Epidermal melanocyte (primary cell): ENCODE measurements around the gene CCSER1.

Source experiments
- DNase-seq: peaks from one replicate; pipeline ENCODE4 v3.0.0; 2011; ENCODE audit warnings: low spot score; ENCODE audit not compliant: insufficient read length

Gene CCSER1

GRCh38 chr4:90543419-90544170 lies 416.4 kb downstream of the CCSER1 start:
- no peak for DNase-seq

- DNase-seq = no peak
Measured at GRCh38 chr4:90544532-90545045, 417.4 kb downstream of the CCSER1 start.

- no peak for DNase-seq
Measured at GRCh38 chr4:90545380-90545779, 418.2 kb downstream of the CCSER1 start.

- no peak for DNase-seq
Measured at GRCh38 chr4:90546114-90546513, 418.9 kb downstream of the CCSER1 start.

GRCh38 chr4:90570615-90571014 lies 443.4 kb downstream of the CCSER1 start:
- DNase-seq = no peak

DNA sequence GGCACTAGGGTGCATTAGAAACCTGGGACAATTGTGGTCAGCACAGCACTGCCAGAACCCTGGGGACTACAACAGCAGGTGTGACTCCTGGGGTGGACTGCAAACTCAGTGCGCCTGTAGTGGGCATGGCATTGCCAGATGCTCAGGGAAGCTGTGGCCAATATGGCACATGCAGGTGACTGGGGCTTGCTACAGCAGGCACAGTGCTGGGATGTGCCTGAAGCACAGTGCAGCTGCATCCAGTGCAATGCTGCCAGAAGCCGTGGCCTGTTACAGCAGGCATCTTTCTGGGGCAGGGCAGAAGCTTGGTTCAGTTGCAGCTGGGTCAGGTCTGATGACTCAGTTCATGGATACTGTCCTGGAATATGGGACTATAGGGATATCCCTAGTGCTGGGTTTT lies 445.8 kb downstream of the CCSER1 start:
- DNase-seq = no peak

- DNase-seq = no peak
Measured at GRCh38 chr4:90575371-90575770, 448.2 kb downstream of the CCSER1 start.

DNA sequence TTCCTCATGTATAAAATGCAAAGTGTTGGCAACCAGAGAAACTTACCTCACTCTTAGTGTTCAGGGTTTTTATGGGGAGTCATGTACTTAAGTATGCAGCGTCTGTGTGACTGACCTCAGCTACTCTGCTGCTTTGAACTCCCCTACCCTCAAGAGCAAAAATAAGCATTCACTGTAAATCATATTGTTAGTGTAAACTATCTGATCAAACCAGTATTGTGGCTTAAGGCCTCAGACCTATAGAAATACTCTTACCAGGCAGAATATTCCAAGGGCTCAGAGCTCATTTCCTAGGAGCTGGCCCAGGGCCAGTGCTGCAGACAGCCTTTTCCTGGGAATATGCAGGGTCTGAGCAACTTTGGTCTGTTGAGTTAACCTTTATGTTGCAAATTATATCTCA lies 453.1 kb downstream of the CCSER1 start:
- no peak for DNase-seq

- DNase-seq = no peak
Measured at GRCh38 chr4:90582087-90582486, 454.9 kb downstream of the CCSER1 start.

DNA sequence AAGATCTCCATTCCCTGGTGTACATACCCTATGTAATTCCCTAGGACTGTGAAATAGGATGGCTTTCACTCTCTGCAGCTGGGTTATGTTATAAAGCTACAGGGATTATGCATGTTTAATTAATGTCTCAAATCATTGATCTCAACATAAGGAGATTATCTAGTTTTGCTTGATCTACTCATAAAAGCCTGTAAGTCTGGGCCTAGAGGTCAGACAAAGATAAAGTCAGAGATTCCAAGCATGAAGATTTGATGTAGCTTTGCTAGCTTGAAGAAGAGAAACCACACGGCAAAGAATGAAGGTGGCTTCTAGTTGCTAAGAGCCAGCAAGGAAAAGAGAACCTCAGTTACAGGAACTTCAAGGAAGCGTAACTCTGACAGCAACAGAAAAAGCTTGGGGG lies 456.9 kb downstream of the CCSER1 start:
- DNase-seq = no peak

GRCh38 chr4:90585961-90586360 lies 458.8 kb downstream of the CCSER1 start:
- no peak for DNase-seq

GRCh38 chr4:90586799-90587198 lies 459.6 kb downstream of the CCSER1 start:
- DNase-seq = no peak

DNA sequence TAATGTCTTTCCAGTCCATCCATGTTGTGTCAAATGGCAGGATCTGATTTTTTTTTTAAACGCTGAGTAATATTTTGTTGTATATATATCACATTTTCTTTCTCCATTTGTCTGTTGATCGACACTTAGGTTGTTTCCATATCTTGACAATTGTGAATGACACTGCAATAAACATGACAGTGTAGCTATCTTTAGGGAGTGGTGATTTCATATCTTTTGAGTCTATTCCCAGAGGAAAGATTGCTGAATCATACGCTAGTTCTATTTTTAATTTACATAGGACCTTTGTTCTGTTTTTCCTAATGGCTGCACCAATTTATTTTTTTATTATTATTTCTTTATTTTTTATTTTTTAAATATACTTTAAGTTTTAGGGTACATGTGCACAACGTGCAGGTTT lies 470.7 kb downstream of the CCSER1 start:
- DNase-seq = no peak

GRCh38 chr4:90598741-90599140 lies 471.5 kb downstream of the CCSER1 start:
- DNase-seq = no peak

- DNase-seq = no peak
Measured at GRCh38 chr4:90602726-90603125, 475.5 kb downstream of the CCSER1 start.

GRCh38 chr4:90603540-90603939 lies 476.3 kb downstream of the CCSER1 start:
- no peak for DNase-seq

DNA sequence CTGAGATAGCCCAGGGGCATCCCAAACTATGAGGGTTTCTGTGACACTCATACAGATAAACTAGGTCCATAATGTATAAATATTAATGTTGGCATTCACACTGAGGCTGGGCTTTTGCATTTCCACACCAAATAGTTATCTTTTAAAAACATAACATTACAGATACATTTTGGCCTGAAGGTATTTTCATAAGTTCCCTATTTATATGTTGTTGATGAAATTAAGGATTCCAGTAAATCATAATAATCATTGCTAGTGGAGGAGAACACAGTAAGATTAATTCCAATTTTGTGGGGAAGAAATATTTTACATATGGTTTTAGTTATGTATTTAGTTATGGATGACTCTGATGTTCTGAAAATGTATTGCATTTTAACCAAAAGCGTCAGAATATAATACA lies 479.6 kb downstream of the CCSER1 start:
- no peak for DNase-seq

DNA sequence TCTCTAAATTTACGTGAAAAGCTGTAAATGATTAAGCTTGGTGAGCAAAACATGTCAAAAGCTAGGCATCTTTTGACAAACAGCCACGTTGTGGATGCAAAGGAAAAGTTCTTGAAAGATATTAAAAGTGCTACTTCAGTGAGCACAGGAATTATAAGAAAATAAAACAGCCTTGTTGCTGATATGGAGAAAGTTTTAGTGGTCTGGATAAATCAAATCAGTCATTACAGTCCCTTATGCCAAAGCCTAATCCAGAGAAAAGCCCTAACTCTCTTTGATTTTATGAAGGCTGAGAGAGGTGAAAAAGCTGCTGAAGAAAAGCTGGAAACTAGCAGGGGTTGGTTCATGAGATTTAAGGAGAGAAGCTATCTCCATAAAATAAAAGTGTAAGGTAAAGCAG lies 487.2 kb downstream of the CCSER1 start:
- DNase-seq = no peak

- no peak for DNase-seq
Measured at GRCh38 chr4:90621080-90621479, 493.9 kb downstream of the CCSER1 start.

GRCh38 chr4:90624781-90625180 lies 497.6 kb downstream of the CCSER1 start:
- no peak for DNase-seq

GRCh38 chr4:90641861-90642599 lies 514.8 kb downstream of the CCSER1 start:
- DNase-seq = no peak

- DNase-seq = no peak
Measured at GRCh38 chr4:90643156-90643555, 516.0 kb downstream of the CCSER1 start.

- no peak for DNase-seq
Measured at GRCh38 chr4:90648311-90648710, 521.1 kb downstream of the CCSER1 start.
